Suprapubic skin (tissue), 4 donors: ENCODE results near the gene USP47. TPM values are rescaled to one million over a fixed set of nuclear protein-coding genes. Genes with fewer than 3 reads are reported as not detected.

Source experiments
- DNase-seq, 2 donors: peaks; one replicate each; pipeline ENCODE4 v3.0.0-alpha.2; 2019; ENCODE audit warnings: low spot score in 2 of 2
- H3K27ac ChIP-seq: fragments of 200-600 bp; sonication (generic); one replicate; pipeline ENCODE4 v1.5.1; 2019
- H3K27me3 ChIP-seq: fragments of 200-600 bp; sonication (generic); one replicate; pipeline ENCODE4 v1.5.1; 2019
- H3K36me3 ChIP-seq: fragments of 200-600 bp; sonication (generic); one replicate; pipeline ENCODE4 v1.5.1; 2019
- H3K4me1 ChIP-seq: fragments of 200-600 bp; sonication (generic); one replicate; pipeline ENCODE4 v1.5.1; 2019
- H3K4me3 ChIP-seq: fragments of 200-600 bp; sonication (generic); one replicate; pipeline ENCODE4 v1.5.1; 2019; ENCODE audit warnings: mild to moderate bottlenecking
- H3K9me3 ChIP-seq: fragments of 200-600 bp; sonication (generic); one replicate; pipeline ENCODE4 v1.5.1; 2019
- EP300 ChIP-seq: sonication (generic); formaldehyde crosslinking; IDR thresholded peaks from one replicate; pipeline ENCODE4 v1.6.1; 2017; ENCODE audit warnings: antibody characterized with exemption
- POLR2A ChIP-seq, 2 donors: fragments of 450-650 bp; IDR thresholded peaks; one replicate each; pipeline ENCODE4 v1.6.1; 2017; ENCODE audit warnings: antibody characterized with exemption in 2 of 2, mild to moderate bottlenecking in 2 of 2, moderate library complexity in 2 of 2
- POLR2AphosphoS5 ChIP-seq, 3 donors: sonication (generic); formaldehyde crosslinking; IDR thresholded peaks; one replicate each; pipeline ENCODE4 v1.6.1; 2017; ENCODE audit warnings: antibody characterized with exemption in 3 of 3
- WGBS: methylation state at CpG from one replicate; pipeline ENCODE4 v1.1.5; 2018; 5-methylcytosine and 5-hydroxymethylcytosine counted together
- total RNA-seq, 4 donors: library from RNA; depleted of rRNA; stranded (reverse); fragments of >200 nt; gene quantifications; one replicate each; pipeline ENCODE4 v1.1.0, GENCODE V29; 2016
- TF ChIP-seq, protein P1 (sequence below), 2 donors: fragments of 200-600 bp in 1 of 2; fragments of 450-650 bp in 1 of 2; sonication (generic) in 1 of 2; IDR thresholded peaks; one replicate each; pipeline ENCODE4 v1.5.1; 2016 to 2019; ENCODE audit warnings: antibody characterized with exemption in 2 of 2, mild to moderate bottlenecking in 1 of 2, moderate library complexity in 1 of 2

Gene USP47
- total RNA-seq, 4 donors from 2014 or later: 56.0 to 102 (median 72.2) TPM

GRCh38 chr11:11836676-11837231 lies 5.0 kb upstream of the USP47 start:
- H3K27ac ChIP-seq: no peak overlapping the region

GRCh38 chr11:11839718-11840117 lies 2.1 kb upstream of the USP47 start:
- H3K27me3 ChIP-seq: no peaks in the 10 kb centered on the region
- H3K4me1 ChIP-seq: peaks cover 23% of the 10 kb centered on the region
- no peak for DNase-seq
- TF ChIP-seq, protein P1, sequence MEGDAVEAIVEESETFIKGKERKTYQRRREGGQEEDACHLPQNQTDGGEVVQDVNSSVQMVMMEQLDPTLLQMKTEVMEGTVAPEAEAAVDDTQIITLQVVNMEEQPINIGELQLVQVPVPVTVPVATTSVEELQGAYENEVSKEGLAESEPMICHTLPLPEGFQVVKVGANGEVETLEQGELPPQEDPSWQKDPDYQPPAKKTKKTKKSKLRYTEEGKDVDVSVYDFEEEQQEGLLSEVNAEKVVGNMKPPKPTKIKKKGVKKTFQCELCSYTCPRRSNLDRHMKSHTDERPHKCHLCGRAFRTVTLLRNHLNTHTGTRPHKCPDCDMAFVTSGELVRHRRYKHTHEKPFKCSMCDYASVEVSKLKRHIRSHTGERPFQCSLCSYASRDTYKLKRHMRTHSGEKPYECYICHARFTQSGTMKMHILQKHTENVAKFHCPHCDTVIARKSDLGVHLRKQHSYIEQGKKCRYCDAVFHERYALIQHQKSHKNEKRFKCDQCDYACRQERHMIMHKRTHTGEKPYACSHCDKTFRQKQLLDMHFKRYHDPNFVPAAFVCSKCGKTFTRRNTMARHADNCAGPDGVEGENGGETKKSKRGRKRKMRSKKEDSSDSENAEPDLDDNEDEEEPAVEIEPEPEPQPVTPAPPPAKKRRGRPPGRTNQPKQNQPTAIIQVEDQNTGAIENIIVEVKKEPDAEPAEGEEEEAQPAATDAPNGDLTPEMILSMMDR (IDR thresholded peaks at IDR 0.05): no peak
- TF ChIP-seq POLR2A (IDR thresholded peaks at IDR 0.05) (no peak), EP300 (no peak), POLR2AphosphoS5 (IDR thresholded peaks at IDR 0.05) (no peak)
- no peaks in the 10 kb centered on the region for H3K9me3 ChIP-seq
- no peak overlapping the region for H3K4me3 ChIP-seq
- H3K36me3 ChIP-seq: no peaks in the 10 kb centered on the region
- H3K27ac ChIP-seq: no peak overlapping the region

More at GRCh38 chr11:11836676-11837231, 5.0 kb upstream of the USP47 start:
- no peak for DNase-seq
- H3K4me1 ChIP-seq: peaks cover 6% of the 10 kb centered on the region
- no peak overlapping the region for H3K4me3 ChIP-seq
- TF ChIP-seq POLR2AphosphoS5 (IDR thresholded peaks at IDR 0.05): no peak
- TF ChIP-seq, protein P1 (IDR thresholded peaks at IDR 0.05): no peak
- TF ChIP-seq POLR2A (IDR thresholded peaks at IDR 0.05): no peak
- H3K27me3 ChIP-seq: no peaks in the 10 kb centered on the region
- WGBS: 93% methylated on average over 2 of the region's 2 CpGs
- no peaks in the 10 kb centered on the region for H3K36me3 ChIP-seq
- H3K9me3 ChIP-seq: no peaks in the 10 kb centered on the region

- peak overlapping the region; percentile 95 for H3K27ac ChIP-seq
- DNase-seq: peak; percentile 69 to 80
- no peaks in the 10 kb centered on the region for H3K9me3 ChIP-seq
- no peaks in the 10 kb centered on the region for H3K27me3 ChIP-seq
- peak overlapping the region; percentile 86 for H3K4me3 ChIP-seq
- peaks cover 38% of the 10 kb centered on the region for H3K4me1 ChIP-seq
- WGBS: 7% methylated on average over 20 of the region's 21 CpGs
- no peak for TF ChIP-seq EP300
- TF ChIP-seq, protein P1 (IDR thresholded peaks at IDR 0.05): peak in 1 of 2 donors; percentile 53
- no peaks in the 10 kb centered on the region for H3K36me3 ChIP-seq
These were observed 553 bp upstream of the USP47 start for GRCh38 chr11:11841116-11841722.

GRCh38 chr11:11842421-11843008 lies 743 bp downstream of the USP47 start:
- no peak for TF ChIP-seq EP300
- TF ChIP-seq, protein P1 (IDR thresholded peaks at IDR 0.05): no peak
- peak in 1 of 2 donors; percentile 73 for TF ChIP-seq POLR2A (IDR thresholded peaks at IDR 0.05)
- peak in 1 of 3 donors; percentile 23 for TF ChIP-seq POLR2AphosphoS5 (IDR thresholded peaks at IDR 0.05)
- peak in 1 of 2 donors; percentile 70 for DNase-seq
- under 1% methylated on average over 18 of the region's 18 CpGs for WGBS

DNA sequence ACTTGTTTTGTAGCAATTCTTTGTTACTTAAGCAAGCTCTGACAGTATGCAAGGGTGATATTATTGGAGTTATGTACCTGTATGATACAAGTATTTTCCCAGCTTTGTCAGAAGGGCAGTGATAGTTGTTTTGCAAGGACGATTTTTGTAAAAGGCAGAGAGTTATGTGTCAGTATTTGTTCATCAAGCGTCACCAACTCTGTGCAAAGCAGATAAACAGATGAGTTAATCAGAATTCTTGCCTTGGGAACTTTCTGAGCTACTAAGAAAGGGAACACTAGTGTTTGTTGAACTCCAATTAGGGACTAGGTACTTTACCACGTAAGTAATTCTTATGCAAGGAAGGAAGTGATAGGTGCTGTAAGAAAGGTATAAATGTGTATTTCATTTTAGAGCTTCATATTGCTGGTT lies 1.4 kb downstream of the USP47 start:
- 0% methylated on average over 3 of the region's 3 CpGs for WGBS
- no peak for DNase-seq
- no peaks in the 10 kb centered on the region for H3K36me3 ChIP-seq
- H3K9me3 ChIP-seq: no peaks in the 10 kb centered on the region
- no peaks in the 10 kb centered on the region for H3K27me3 ChIP-seq
- TF ChIP-seq, protein P1 (IDR thresholded peaks at IDR 0.05): no peak
- TF ChIP-seq POLR2AphosphoS5 (IDR thresholded peaks at IDR 0.05) (no peak), POLR2A (IDR thresholded peaks at IDR 0.05) (no peak)
- H3K4me3 ChIP-seq: peak overlapping the region; percentile 86
- H3K4me1 ChIP-seq: peaks cover 55% of the 10 kb centered on the region
- peak overlapping the region; percentile 95 for H3K27ac ChIP-seq

More at GRCh38 chr11:11842421-11843008, 743 bp downstream of the USP47 start:
- Histone ChIP-seq H3K27ac (peak overlapping the region; percentile 95), H3K9me3 (no peaks in the 10 kb centered on the region), H3K4me3 (peak overlapping the region; percentile 86), H3K4me1 (peaks cover 49% of the 10 kb centered on the region), H3K36me3 (no peaks in the 10 kb centered on the region), H3K27me3 (no peaks in the 10 kb centered on the region)
